Large intestine (tissue), 3 donors: ENCODE results near the gene EVA1B. TPM values are rescaled to one million over a fixed set of nuclear protein-coding genes. Genes with fewer than 3 reads are reported as not detected.

Experiments
- DNase-seq, 2 donors: peaks; one replicate each; pipeline versions ENCODE4 v3.0.0 to v3.0.0-alpha.2; 2013
- H3K27ac ChIP-seq: one replicate; pipeline ENCODE4 v1.5.1; 2013; ENCODE audit warnings: low read length
- H3K27me3 ChIP-seq: 2 replicates; pipeline ENCODE4 v1.6.1; 2013; ENCODE audit warnings: low read length; ENCODE audit not compliant: control insufficient read depth, insufficient read depth
- H3K36me3 ChIP-seq: 2 replicates; pipeline ENCODE4 v1.6.1; 2013; ENCODE audit warnings: low read length; ENCODE audit not compliant: control insufficient read depth, insufficient read depth
- H3K4me1 ChIP-seq: one replicate; pipeline ENCODE4 v1.6.1; 2013; ENCODE audit warnings: low read length; ENCODE audit not compliant: control insufficient read depth, insufficient read depth
- H3K4me3 ChIP-seq: one replicate; pipeline ENCODE4 v1.5.1; 2013; ENCODE audit warnings: low read length
- H3K9me3 ChIP-seq: one replicate; pipeline ENCODE4 v1.6.1; 2013; ENCODE audit warnings: mild to moderate bottlenecking, low read depth, low read length, moderate library complexity; ENCODE audit not compliant: control insufficient read depth
- WGBS: methylation state at CpG from one replicate; pipeline ENCODE4 v1.1.5; 2013; ENCODE audit warnings: low lambda C conversion rate; ENCODE audit not compliant: insufficient coverage; 5-methylcytosine and 5-hydroxymethylcytosine counted together
- polyA plus RNA-seq: library from polyadenylated mRNA; unstranded; fragments of 120-200 nt; gene quantifications from one replicate; pipeline ENCODE4 v1.2.1, GENCODE V29; 2013

EVA1B gene
- polyA plus RNA-seq, 1 donor: 33.0 TPM

- WGBS: no CpG with 5 or more reads among the region's 5 CpGs
- H3K4me1 ChIP-seq: no peaks in the 10 kb centered on the region
- H3K9me3 ChIP-seq: no peaks in the 10 kb centered on the region
- DNase-seq: no peak
- peaks cover 72% of the 10 kb centered on the region for H3K36me3 ChIP-seq
- H3K27me3 ChIP-seq: no peaks in the 10 kb centered on the region
- no peak overlapping the region for H3K4me3 ChIP-seq
- H3K27ac ChIP-seq: no peak overlapping the region
These were observed 35.9 kb upstream of the EVA1B start for GRCh38 chr1:36359383-36359782.

- DNase-seq: no peak
- no peak overlapping the region for H3K27ac ChIP-seq
- 100% methylated on average over 4 of the region's 13 CpGs for WGBS
- H3K4me1 ChIP-seq: no peaks in the 10 kb centered on the region
- H3K9me3 ChIP-seq: no peaks in the 10 kb centered on the region
- H3K4me3 ChIP-seq: no peak overlapping the region
- peaks cover 78% of the 10 kb centered on the region for H3K36me3 ChIP-seq
- no peaks in the 10 kb centered on the region for H3K27me3 ChIP-seq
These were observed 35.2 kb upstream of the EVA1B start for GRCh38 chr1:36358514-36359084.

GRCh38 chr1:36355811-36356210 lies 32.4 kb upstream of the EVA1B start:
- DNase-seq: no peak
- Histone ChIP-seq H3K36me3 (peaks cover 80% of the 10 kb centered on the region), H3K27ac (no peak overlapping the region), H3K4me3 (no peak overlapping the region), H3K27me3 (no peaks in the 10 kb centered on the region), H3K9me3 (no peaks in the 10 kb centered on the region), H3K4me1 (peaks cover 7% of the 10 kb centered on the region)
- WGBS: no CpG with 5 or more reads among the region's 4 CpGs

- no peak overlapping the region for H3K27ac ChIP-seq
- no peak overlapping the region for H3K4me3 ChIP-seq
- peaks cover 85% of the 10 kb centered on the region for H3K36me3 ChIP-seq
- no peaks in the 10 kb centered on the region for H3K27me3 ChIP-seq
- H3K4me1 ChIP-seq: peaks cover 7% of the 10 kb centered on the region
- no peak for DNase-seq
- no peaks in the 10 kb centered on the region for H3K9me3 ChIP-seq
- no CpG with 5 or more reads among the region's 11 CpGs for WGBS
These were observed 31.0 kb upstream of the EVA1B start for GRCh38 chr1:36354486-36354885.

- Histone ChIP-seq H3K4me1 (peaks cover 7% of the 10 kb centered on the region), H3K27me3 (no peaks in the 10 kb centered on the region), H3K36me3 (peaks cover 84% of the 10 kb centered on the region), H3K4me3 (no peak overlapping the region), H3K27ac (no peak overlapping the region), H3K9me3 (no peaks in the 10 kb centered on the region)
- no CpG with 5 or more reads among the region's 15 CpGs for WGBS
- no peak for DNase-seq
These were observed 29.7 kb upstream of the EVA1B start for GRCh38 chr1:36352910-36353878.

GRCh38 chr1:36352125-36352909 lies 28.9 kb upstream of the EVA1B start:
- no peak overlapping the region for H3K4me3 ChIP-seq

GRCh38 chr1:36351227-36351977 lies 28.0 kb upstream of the EVA1B start:
- H3K9me3 ChIP-seq: no peaks in the 10 kb centered on the region
- no peak overlapping the region for H3K27ac ChIP-seq
- WGBS: no CpG with 5 or more reads among the region's 14 CpGs
- H3K4me1 ChIP-seq: peaks cover 7% of the 10 kb centered on the region
- no peaks in the 10 kb centered on the region for H3K27me3 ChIP-seq
- no peak for DNase-seq
- H3K36me3 ChIP-seq: peaks cover 86% of the 10 kb centered on the region
- no peak overlapping the region for H3K4me3 ChIP-seq

More at GRCh38 chr1:36352125-36352909, 28.9 kb upstream of the EVA1B start:
- Histone ChIP-seq H3K27me3 (no peaks in the 10 kb centered on the region), H3K27ac (no peak overlapping the region), H3K4me1 (peaks cover 7% of the 10 kb centered on the region), H3K36me3 (peaks cover 85% of the 10 kb centered on the region), H3K9me3 (no peaks in the 10 kb centered on the region)
- no peak for DNase-seq
- WGBS: no CpG with 5 or more reads among the region's 13 CpGs

- Histone ChIP-seq H3K9me3 (no peaks in the 10 kb centered on the region), H3K4me1 (peaks cover 7% of the 10 kb centered on the region), H3K36me3 (peaks cover 90% of the 10 kb centered on the region), H3K27ac (no peak overlapping the region), H3K4me3 (no peak overlapping the region), H3K27me3 (no peaks in the 10 kb centered on the region)
- no peak for DNase-seq
- 100% methylated on average over 1 of the region's 13 CpGs for WGBS
These were observed 27.3 kb upstream of the EVA1B start for GRCh38 chr1:36350659-36351226.

- H3K27ac ChIP-seq: no peak overlapping the region
- peaks cover 87% of the 10 kb centered on the region for H3K36me3 ChIP-seq
- DNase-seq: no peak
- no CpG with 5 or more reads among the region's 16 CpGs for WGBS
- H3K4me1 ChIP-seq: peaks cover 7% of the 10 kb centered on the region
- no peaks in the 10 kb centered on the region for H3K27me3 ChIP-seq
- no peaks in the 10 kb centered on the region for H3K9me3 ChIP-seq
- H3K4me3 ChIP-seq: no peak overlapping the region
These were observed 26.4 kb upstream of the EVA1B start for GRCh38 chr1:36349839-36350238.
